Vagina (tissue), 2 donors: Measurements from ENCODE around the gene POMT2.

Experiments
- POLR2A ChIP-seq, 2 donors: fragments of 450-650 bp; IDR thresholded peaks; one replicate each; pipeline ENCODE4 v1.6.1; 2017; ENCODE audit warnings: antibody characterized with exemption in 2 of 2, mild to moderate bottlenecking in 2 of 2, moderate library complexity in 2 of 2
- POLR2AphosphoS5 ChIP-seq, 2 donors: sonication (generic); formaldehyde crosslinking; IDR thresholded peaks; one replicate each; pipeline ENCODE4 v1.9.0; 2017; ENCODE audit warnings: antibody characterized with exemption in 2 of 2, mild to moderate bottlenecking in 2 of 2, low read depth in 1 of 2; ENCODE audit not compliant: insufficient read depth in 1 of 2
- TF ChIP-seq, protein P1 (sequence below), 3 experiments: fragments of 450-650 bp in 2 of 3; fragments of 200-600 bp in 1 of 3; sonication (generic) in 1 of 3; IDR thresholded peaks; one replicate each; pipeline ENCODE4 v1.5.1; 2017 to 2019; ENCODE audit warnings: antibody characterized with exemption in 3 of 3, mild to moderate bottlenecking in 2 of 3, moderate library complexity in 2 of 3

DNA sequence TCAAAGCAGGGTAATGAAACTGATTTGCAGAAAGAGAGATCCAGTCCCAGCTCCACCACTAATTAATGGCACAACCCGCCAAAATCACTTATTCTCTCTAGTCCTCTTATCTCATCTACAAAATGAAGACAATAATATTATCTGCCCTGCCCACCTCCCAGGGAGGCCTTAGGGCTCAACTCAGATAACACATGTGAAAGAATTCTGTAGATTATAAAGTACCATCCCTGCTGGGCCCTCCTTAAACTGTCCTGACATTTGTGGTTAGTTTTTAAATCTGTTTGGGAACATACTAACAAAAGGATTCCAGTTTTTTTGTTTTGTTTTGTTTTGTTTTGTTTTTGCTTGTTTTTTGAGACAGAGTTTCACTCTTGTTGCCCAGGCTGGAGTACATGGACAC is 7.3 kb downstream of the POMT2 start:
- TF ChIP-seq, protein P1, sequence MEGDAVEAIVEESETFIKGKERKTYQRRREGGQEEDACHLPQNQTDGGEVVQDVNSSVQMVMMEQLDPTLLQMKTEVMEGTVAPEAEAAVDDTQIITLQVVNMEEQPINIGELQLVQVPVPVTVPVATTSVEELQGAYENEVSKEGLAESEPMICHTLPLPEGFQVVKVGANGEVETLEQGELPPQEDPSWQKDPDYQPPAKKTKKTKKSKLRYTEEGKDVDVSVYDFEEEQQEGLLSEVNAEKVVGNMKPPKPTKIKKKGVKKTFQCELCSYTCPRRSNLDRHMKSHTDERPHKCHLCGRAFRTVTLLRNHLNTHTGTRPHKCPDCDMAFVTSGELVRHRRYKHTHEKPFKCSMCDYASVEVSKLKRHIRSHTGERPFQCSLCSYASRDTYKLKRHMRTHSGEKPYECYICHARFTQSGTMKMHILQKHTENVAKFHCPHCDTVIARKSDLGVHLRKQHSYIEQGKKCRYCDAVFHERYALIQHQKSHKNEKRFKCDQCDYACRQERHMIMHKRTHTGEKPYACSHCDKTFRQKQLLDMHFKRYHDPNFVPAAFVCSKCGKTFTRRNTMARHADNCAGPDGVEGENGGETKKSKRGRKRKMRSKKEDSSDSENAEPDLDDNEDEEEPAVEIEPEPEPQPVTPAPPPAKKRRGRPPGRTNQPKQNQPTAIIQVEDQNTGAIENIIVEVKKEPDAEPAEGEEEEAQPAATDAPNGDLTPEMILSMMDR (IDR thresholded peaks at IDR 0.05): no peak
- TF ChIP-seq POLR2A (IDR thresholded peaks at IDR 0.05) (no peak), POLR2AphosphoS5 (IDR thresholded peaks at IDR 0.05; ENCODE audit: insufficient read depth in 1 of 2, low read depth in 1 of 2) (no peak)
